Measurements from ENCODE around the gene GTF2IRD1.
"Not testable (repeated sequence)": the region's sequence is repeated elsewhere in the genome, so short reads cannot be mapped to it uniquely, and the experiment has no call there.

Gene GTF2IRD1, protein sequence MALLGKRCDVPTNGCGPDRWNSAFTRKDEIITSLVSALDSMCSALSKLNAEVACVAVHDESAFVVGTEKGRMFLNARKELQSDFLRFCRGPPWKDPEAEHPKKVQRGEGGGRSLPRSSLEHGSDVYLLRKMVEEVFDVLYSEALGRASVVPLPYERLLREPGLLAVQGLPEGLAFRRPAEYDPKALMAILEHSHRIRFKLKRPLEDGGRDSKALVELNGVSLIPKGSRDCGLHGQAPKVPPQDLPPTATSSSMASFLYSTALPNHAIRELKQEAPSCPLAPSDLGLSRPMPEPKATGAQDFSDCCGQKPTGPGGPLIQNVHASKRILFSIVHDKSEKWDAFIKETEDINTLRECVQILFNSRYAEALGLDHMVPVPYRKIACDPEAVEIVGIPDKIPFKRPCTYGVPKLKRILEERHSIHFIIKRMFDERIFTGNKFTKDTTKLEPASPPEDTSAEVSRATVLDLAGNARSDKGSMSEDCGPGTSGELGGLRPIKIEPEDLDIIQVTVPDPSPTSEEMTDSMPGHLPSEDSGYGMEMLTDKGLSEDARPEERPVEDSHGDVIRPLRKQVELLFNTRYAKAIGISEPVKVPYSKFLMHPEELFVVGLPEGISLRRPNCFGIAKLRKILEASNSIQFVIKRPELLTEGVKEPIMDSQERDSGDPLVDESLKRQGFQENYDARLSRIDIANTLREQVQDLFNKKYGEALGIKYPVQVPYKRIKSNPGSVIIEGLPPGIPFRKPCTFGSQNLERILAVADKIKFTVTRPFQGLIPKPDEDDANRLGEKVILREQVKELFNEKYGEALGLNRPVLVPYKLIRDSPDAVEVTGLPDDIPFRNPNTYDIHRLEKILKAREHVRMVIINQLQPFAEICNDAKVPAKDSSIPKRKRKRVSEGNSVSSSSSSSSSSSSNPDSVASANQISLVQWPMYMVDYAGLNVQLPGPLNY

GRCh38 chr7:74453322-74454011 lies at the start of gene GTF2IRD1:
TSS of gene GTF2IRD1 (plus strand) at chr7:74453906. CDS start at chr7:74508081, 54,175 bp downstream.
- DNase-seq (ENCODE audit: low read depth in 2 of 2): peak; percentile 25 to 33

- no peak for DNase-seq (ENCODE audit: low read depth in 2 of 2)
These were observed 49.4 kb upstream of the GTF2IRD1 start for GRCh38 chr7:74404388-74404700.

DNA sequence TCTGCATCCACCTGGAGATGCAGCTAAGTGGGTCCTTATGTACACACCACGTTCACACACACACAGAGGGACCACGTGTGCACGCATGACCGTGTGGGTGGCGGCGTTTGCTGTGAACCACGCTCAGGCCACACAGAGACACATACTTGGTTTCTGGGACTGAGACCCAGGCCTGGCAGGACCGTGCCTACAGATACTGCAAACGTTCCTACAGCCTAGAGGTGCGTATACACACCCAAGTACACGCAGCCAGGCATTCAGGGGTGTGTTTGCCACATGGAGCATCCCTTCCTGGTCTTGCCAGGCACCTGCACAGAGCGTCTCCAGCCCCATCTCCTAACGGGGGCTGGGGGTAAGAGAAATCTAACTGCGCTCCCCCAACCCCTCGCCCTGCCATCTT lies 49.0 kb upstream of the GTF2IRD1 start:
- DNase-seq (ENCODE audit: low read depth in 2 of 2): no peak

GRCh38 chr7:74405191-74405898 lies 48.4 kb upstream of the GTF2IRD1 start:
- no peak for DNase-seq (ENCODE audit: low read depth in 2 of 2)

- DNase-seq (ENCODE audit: low read depth in 2 of 2): no peak
These were observed 47.7 kb upstream of the GTF2IRD1 start for GRCh38 chr7:74405899-74406512.

- no peak for DNase-seq (ENCODE audit: low read depth in 2 of 2)
These were observed 45.7 kb upstream of the GTF2IRD1 start for GRCh38 chr7:74407958-74408357.

GRCh38 chr7:74409571-74409970 lies 44.1 kb upstream of the GTF2IRD1 start:
- DNase-seq (ENCODE audit: low read depth in 2 of 2): no peak

DNA sequence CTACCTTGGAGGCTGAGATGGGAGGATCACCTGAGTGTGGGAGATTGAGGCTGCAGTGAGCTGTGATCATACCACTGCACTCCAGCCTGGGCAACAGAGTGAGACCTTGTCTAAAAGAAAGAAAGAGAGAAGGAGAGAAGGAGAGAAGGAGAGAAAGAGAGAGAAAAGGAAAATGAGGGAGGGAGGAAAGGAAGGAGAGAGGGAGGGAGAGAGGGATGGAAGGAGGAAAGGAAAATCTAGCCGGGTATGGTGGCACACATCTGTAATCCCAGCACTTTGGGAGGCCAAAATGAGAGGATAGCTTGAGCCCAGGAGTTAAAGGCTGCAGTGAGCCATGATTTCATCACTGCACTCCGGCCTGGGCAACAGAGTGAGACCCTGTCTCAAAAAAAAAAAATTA lies 42.9 kb upstream of the GTF2IRD1 start:
- DNase-seq (ENCODE audit: low read depth in 2 of 2): no peak

DNA sequence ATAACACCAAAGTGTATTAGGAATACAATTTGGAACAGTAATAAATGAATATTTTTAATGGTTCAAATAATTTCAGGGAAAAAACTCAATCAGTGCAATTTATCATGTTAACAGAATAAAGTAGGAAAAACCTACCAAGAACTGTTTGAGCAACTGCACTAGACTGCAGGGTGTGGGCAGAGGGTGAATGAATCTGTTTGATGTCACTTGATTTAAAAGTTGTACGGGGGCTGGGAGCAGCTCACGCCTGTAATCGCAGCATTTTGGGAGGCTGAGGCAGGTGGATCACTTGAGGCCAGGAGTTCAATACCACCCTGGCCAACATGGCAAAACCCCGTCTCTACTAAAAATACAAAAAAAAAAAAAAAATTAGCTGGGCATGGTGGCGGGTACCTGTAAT lies 42.1 kb upstream of the GTF2IRD1 start:
- not testable (repeated sequence) for DNase-seq (ENCODE audit: low read depth in 2 of 2)

DNA sequence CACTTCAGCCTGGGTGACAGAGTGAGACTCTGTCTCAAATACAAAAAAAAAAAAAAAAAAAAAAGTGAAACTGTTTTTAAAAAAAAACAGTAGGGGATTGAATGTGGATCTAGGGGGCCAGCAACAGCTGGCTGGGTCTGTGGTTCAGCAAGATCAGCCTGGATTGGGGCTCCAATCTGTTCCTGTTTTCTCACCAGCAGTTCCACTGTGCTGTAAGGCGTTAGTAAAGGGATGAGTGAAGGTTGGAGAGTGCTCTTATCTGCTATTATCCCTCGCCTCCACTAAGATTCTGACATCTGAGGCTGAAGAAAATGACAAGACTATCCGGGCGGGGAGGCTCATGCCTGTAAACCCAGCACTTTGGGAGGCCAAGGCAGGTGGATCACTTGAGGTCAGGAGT lies 41.6 kb upstream of the GTF2IRD1 start:
- no peak for DNase-seq (ENCODE audit: low read depth in 2 of 2)

DNA sequence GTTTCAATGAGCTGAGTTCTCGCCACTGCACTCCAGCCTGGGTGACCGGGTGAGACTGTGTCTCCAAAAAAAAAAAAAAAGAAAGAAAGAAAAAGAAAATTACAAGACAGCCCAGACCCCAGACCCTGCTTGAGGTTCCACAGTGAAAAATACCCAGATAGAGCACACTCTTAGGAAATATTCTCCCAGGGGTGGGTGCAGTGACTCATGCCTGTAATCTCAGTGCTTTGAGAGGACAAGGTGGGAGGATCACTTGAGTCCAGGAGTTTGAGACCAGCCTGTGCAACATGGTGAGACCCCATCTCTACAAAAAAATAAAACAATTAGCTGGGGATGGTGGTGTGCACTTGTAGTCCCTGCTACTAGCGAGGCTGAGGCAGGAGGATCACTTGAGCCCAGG lies 41.1 kb upstream of the GTF2IRD1 start:
- no peak for DNase-seq (ENCODE audit: low read depth in 2 of 2)

GRCh38 chr7:74414595-74415333 lies 38.9 kb upstream of the GTF2IRD1 start:
- not testable (repeated sequence) for DNase-seq (ENCODE audit: low read depth in 2 of 2)

DNA sequence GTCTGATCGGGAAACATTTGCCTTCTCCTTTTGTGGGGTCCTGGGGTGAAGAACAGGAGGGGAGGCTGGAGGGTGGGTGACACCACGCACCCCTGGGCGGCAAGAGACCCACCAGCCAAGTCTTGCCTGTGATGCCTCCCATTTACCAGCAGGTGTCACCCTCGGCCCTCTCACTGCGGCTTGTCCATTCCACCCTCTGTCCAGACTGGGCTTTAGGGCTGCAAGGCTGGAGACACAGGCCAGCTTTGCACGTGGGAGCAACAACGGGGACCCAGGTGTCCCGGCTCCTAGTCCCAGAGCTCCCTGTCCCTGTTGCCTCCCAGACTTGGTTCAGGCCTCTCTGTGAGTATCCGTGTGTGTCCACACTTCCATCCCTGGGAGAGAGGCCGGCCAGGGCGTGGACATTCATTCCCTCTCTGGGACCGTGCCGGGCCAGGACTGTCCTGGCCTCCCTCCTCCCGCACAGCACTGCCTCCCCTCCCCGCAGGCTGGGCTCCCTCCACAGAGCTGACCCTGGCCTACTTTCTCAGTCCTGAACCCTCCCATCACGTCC lies 36.2 kb upstream of the GTF2IRD1 start:
- DNase-seq (ENCODE audit: low read depth in 2 of 2): peak; percentile 15 to 32

- no peak for DNase-seq (ENCODE audit: low read depth in 2 of 2)
These were observed 35.6 kb upstream of the GTF2IRD1 start for GRCh38 chr7:74418076-74418475.

GRCh38 chr7:74418538-74418937 lies 35.2 kb upstream of the GTF2IRD1 start:
- no peak for DNase-seq (ENCODE audit: low read depth in 2 of 2)

- DNase-seq (ENCODE audit: low read depth in 2 of 2): not testable (repeated sequence)
These were observed 34.5 kb upstream of the GTF2IRD1 start for GRCh38 chr7:74419232-74419631.

GRCh38 chr7:74420006-74420405 lies 33.7 kb upstream of the GTF2IRD1 start:
- no peak for DNase-seq (ENCODE audit: low read depth in 2 of 2)

DNA sequence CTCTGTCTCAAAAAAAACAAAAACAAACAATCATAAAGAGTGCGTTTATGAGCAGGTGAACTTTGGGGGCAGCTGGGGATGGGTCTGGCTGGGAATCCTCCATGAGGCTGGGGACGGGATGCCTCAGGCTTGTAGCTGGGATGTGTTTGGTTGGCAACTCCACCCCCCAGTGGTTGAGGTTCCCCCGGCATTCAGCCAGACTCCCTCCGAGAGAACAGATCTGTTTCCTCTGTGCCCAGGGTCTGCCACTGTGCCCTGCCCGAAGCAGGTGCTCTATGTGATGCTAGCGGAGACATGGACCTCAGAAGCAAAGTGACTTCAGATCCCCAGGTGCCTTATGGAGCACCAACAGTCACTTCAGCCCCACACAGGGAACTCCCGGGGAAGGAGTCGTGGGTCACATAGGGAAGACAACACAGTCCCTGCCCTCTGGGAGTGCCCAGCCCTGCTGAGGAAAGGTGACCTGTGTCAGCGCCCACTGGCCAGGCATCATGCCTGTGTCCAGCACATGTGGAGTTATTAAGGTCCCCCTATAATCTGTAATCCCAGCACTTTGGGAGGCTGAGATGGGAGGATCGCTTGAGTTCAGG lies 29.3 kb upstream of the GTF2IRD1 start:
- DNase-seq (ENCODE audit: low read depth in 2 of 2): no peak

- DNase-seq (ENCODE audit: low read depth in 2 of 2): no peak
These were observed 25.7 kb upstream of the GTF2IRD1 start for GRCh38 chr7:74428023-74428422.
